GM12878 (cell line): ENCODE data around the gene KDM8. TPM values are rescaled to one million over a fixed set of nuclear protein-coding genes. Genes with fewer than 3 reads are reported as not detected.
A peak's percentile ranks its signal among the peaks of the same experiment; 100 is the strongest.

Experiments used
- ATAC-seq: fragments of 200-7000 bp; cut with Tn5 transposase; 3 replicates; pipeline ENCODE4 v1.9.1; 2020; ENCODE audit warnings: mild to moderate bottlenecking, moderate library complexity
- BruUV-seq: library from RNA; stranded (reverse); fragments of 400-500 nt; replicated peaks from 2 replicates; lab custom pipeline; 2021; lab: Mats Ljungman, UMichigan
- CTCF ChIA-PET: fragments of 300-600 bp; sonication (Branson Sonifier 250); formaldehyde crosslinking; extraction: SDS; loops from one replicate; lab custom pipeline; 2021; ENCODE audit warnings: inconsistent platforms; lab: Yijun Ruan, JAX
- POLR2A ChIA-PET: fragments of 350-600 bp; formaldehyde crosslinking; extraction: SDS; loops from one replicate; lab custom pipeline; 2021; ENCODE audit warnings: inconsistent platforms; lab: Charles Lee
- RAD21 ChIA-PET: fragments of 300-600 bp; sonication (Branson Sonifier 250); formaldehyde crosslinking; loops from one replicate; lab custom pipeline; 2023; ENCODE audit warnings: antibody characterized with exemption; ENCODE audit not compliant: unreplicated experiment; lab: Charles Lee
- SMC1A ChIA-PET: fragments of 300-600 bp; sonication (Branson Sonifier 250); formaldehyde crosslinking; loops from one replicate; lab custom pipeline; 2023; ENCODE audit not compliant: unreplicated experiment, uncharacterized antibody; lab: Charles Lee
- DNase-seq: peaks from one replicate; pipeline ENCODE4 v3.0.0-alpha.2; 2011; ENCODE audit warnings: low read depth, low spot score
- FAIRE-seq: peaks from 3 replicates; lab custom pipeline; 2011; peaks lifted over from hg19 to GRCh38; lab: Jason Lieb, UNC
- H2AFZ ChIP-seq: 2 replicates; pipeline ENCODE4 v1.6.0; 2011; ENCODE audit warnings: low read depth, low read length, control low read depth; ENCODE audit not compliant: control insufficient read depth
- H3K27ac ChIP-seq: 2 replicates; pipeline ENCODE4 v1.5.1; 2011; ENCODE audit warnings: control low read depth; ENCODE audit not compliant: control insufficient read depth, insufficient read depth
- H3K27me3 ChIP-seq, 2 experiments: replicated peaks in 1 of 2; 2 replicates each; pipeline versions ENCODE4 v1.6.0 to v1.6.1; 2011; ENCODE audit warnings: low read length in 1 of 2; ENCODE audit not compliant: control insufficient read depth in 2 of 2, insufficient read depth in 2 of 2
- H3K36me3 ChIP-seq, 2 experiments: 2 replicates each; pipeline ENCODE4 v1.5.1; 2011; ENCODE audit warnings: low read length in 1 of 2; ENCODE audit not compliant: control insufficient read depth in 2 of 2, insufficient read depth in 2 of 2
- H3K4me1 ChIP-seq: 2 replicates; pipeline ENCODE4 v1.6.1; 2011; ENCODE audit warnings: mild to moderate bottlenecking, low read length, moderate library complexity, mixed read lengths; ENCODE audit not compliant: control insufficient read depth, insufficient read depth
- H3K4me2 ChIP-seq: 2 replicates; pipeline ENCODE4 v1.6.0; 2011; ENCODE audit warnings: control low read depth; ENCODE audit not compliant: control insufficient read depth, insufficient read depth
- H3K4me3 ChIP-seq: fragments of 200-600 bp; sonication (generic); 2 replicates; pipeline ENCODE4 v1.5.1; 2016
- H3K79me2 ChIP-seq: 2 replicates; pipeline ENCODE4 v1.6.0; 2011; ENCODE audit warnings: low read length; ENCODE audit not compliant: control insufficient read depth, insufficient read depth
- H3K9ac ChIP-seq: 2 replicates; pipeline ENCODE4 v1.8.0; 2011; ENCODE audit warnings: low read length, control low read depth, mixed read lengths; ENCODE audit not compliant: control insufficient read depth, insufficient read depth
- H3K9me3 ChIP-seq: replicated peaks from 3 replicates; pipeline ENCODE4 v1.5.1; 2011; ENCODE audit warnings: mild to moderate bottlenecking, low read length; ENCODE audit not compliant: control insufficient read depth, insufficient read depth
- H4K20me1 ChIP-seq: 2 replicates; pipeline ENCODE4 v1.6.0; 2011; ENCODE audit not compliant: control insufficient read depth, insufficient read depth
- ATF7 ChIP-seq: fragments of 450-650 bp; IDR thresholded peaks from 2 replicates; pipeline ENCODE4 v1.6.1; 2016; ENCODE audit warnings: low read depth, mild to moderate bottlenecking
- BHLHE40 ChIP-seq, 2 experiments: fragments of 450-650 bp in 1 of 2; IDR thresholded peaks; 2 replicates each; pipeline ENCODE4 v1.6.1; 2011 to 2017; ENCODE audit warnings: low read depth in 2 of 2, borderline replicate concordance in 1 of 2, improper control_type of control experiment in 1 of 2, low read length in 1 of 2, mild to moderate bottlenecking in 1 of 2
- CBFB ChIP-seq: IDR thresholded peaks from 2 replicates; pipeline ENCODE4 v1.6.1; 2016; ENCODE audit warnings: antibody characterized with exemption, low read depth
- DPF2 ChIP-seq: fragments of 450-650 bp; IDR thresholded peaks from 2 replicates; pipeline ENCODE4 v1.6.1; 2017; ENCODE audit warnings: mild to moderate bottlenecking
- EED ChIP-seq: sonication (generic); IDR thresholded peaks from 2 replicates; pipeline ENCODE4 v1.6.1; 2016; ENCODE audit warnings: antibody characterized with exemption, low read depth
- ESRRA ChIP-seq: IDR thresholded peaks from 2 replicates; pipeline ENCODE4 v1.6.1; 2012; ENCODE audit warnings: mild to moderate bottlenecking, low read length, improper control_type of control experiment
- ETV6 ChIP-seq, 2 experiments: fragments of 450-650 bp in 1 of 2; IDR thresholded peaks in 1 of 2; conservative IDR thresholded peaks in 1 of 2; 2 replicates each; pipeline ENCODE4 v1.6.1; 2014; ENCODE audit warnings: antibody characterized with exemption in 1 of 2, borderline replicate concordance in 1 of 2, low read depth in 1 of 2, mild to moderate bottlenecking in 1 of 2, moderate library complexity in 1 of 2
- EZH2 ChIP-seq: IDR thresholded peaks from 2 replicates; pipeline ENCODE4 v1.6.1; 2012; ENCODE audit warnings: low read depth, mild to moderate bottlenecking, control low read depth, inconsistent platforms, low read length, borderline replicate concordance; ENCODE audit not compliant: control insufficient read depth
- IKZF2 ChIP-seq, 2 experiments: fragments of 450-650 bp; IDR thresholded peaks; 2 replicates each; pipeline ENCODE4 v1.6.1; 2017; ENCODE audit warnings: mild to moderate bottlenecking in 2 of 2, moderate library complexity in 2 of 2
- MEF2A ChIP-seq: IDR thresholded peaks from 2 replicates; pipeline ENCODE4 v1.6.1; 2011; ENCODE audit warnings: low read depth, mild to moderate bottlenecking, low read length, moderate library complexity; ENCODE audit not compliant: insufficient read depth
- MTA3 ChIP-seq: IDR thresholded peaks from 2 replicates; pipeline ENCODE4 v1.6.1; 2012; ENCODE audit warnings: low read length, inconsistent platforms, borderline replicate concordance
- MXI1 ChIP-seq: fragments of 150-350 bp; IDR thresholded peaks from 2 replicates; pipeline ENCODE4 v1.6.1; 2011; ENCODE audit warnings: low read depth, mild to moderate bottlenecking, inconsistent platforms, low read length, improper control_type of control experiment
- RELA ChIP-seq: fragments of 450-650 bp; IDR thresholded peaks from 2 replicates; pipeline ENCODE4 v1.8.0; 2014; ENCODE audit warnings: borderline replicate concordance; ENCODE audit not compliant: partially characterized antibody
- RELB ChIP-seq: fragments of 450-650 bp; IDR thresholded peaks from 2 replicates; pipeline ENCODE4 v1.6.1; 2017; ENCODE audit warnings: low read depth, mild to moderate bottlenecking, moderate library complexity
- RUNX3 ChIP-seq: IDR thresholded peaks from 2 replicates; pipeline ENCODE4 v1.6.1; 2012; ENCODE audit warnings: low read length, inconsistent platforms
- SP1 ChIP-seq: IDR thresholded peaks from one replicate; pipeline ENCODE4 v1.6.1; 2011; ENCODE audit warnings: low read depth, low read length
- TBL1XR1 ChIP-seq: IDR thresholded peaks from 2 replicates; pipeline ENCODE4 v1.6.1; 2012; ENCODE audit warnings: low read depth, low read length, improper control_type of control experiment
- TCF12 ChIP-seq: IDR thresholded peaks from 2 replicates; pipeline ENCODE4 v1.6.1; 2011; ENCODE audit warnings: low read depth, mild to moderate bottlenecking, low read length
- WGBS: methylation state at CpG from one replicate; pipeline ENCODE4 v1.1.6; 2016; ENCODE audit warnings: low lambda C conversion rate; ENCODE audit not compliant: insufficient replicate concordance, insufficient coverage; ENCODE audit errors: missing lambda C conversion rate; 5-methylcytosine and 5-hydroxymethylcytosine counted together
- in situ Hi-C: fragments of 300-500 bp; cut with MboI; formaldehyde crosslinking; loops from 9 replicates; pipeline ENCODE4 v1.14.3; 2018; ENCODE audit warnings: mixed read lengths
- intact Hi-C: fragments of 100-400 bp; cut with micrococcal nuclease; formaldehyde crosslinking; loops from one replicate; pipeline ENCODE4 v1.14.2; 2022; ENCODE audit not compliant: unreplicated experiment
- polyA plus RNA-seq, 11 experiments: library from polyadenylated mRNA; depleted of rRNA in 4 of 11; unstranded in 6 of 11; stranded (reverse) in 5 of 11; fragments of >200 nt; fragmentation: Nextera tagmentation in 4 of 11; fragmentation: Illumina TruSeq in 1 of 11; extraction: Ambion mirVana in 4 of 11; extraction: Trizol in 1 of 11; gene quantifications; 1 replicate in 1 of 11; 2 replicates in 10 of 11; pipeline versions ENCODE4 v1.2.1 to v1.2.3, GENCODE V29; 2011 to 2016; ENCODE audit warnings: inconsistent platforms in 2 of 11, missing spikeins in 2 of 11, low read depth in 1 of 11
- total RNA-seq, 4 experiments: library from RNA; depleted of rRNA in 3 of 4; stranded (reverse); fragments of >200 nt in 3 of 4; fragmentation: Illumina TruSeq in 1 of 4; extraction: Trizol in 1 of 4; gene quantifications; 2 replicates each; pipeline versions ENCODE4 v1.2.1 to v1.2.3, GENCODE V29; 2013 to 2021
- TF ChIP-seq, protein P1 (sequence below): fragments of 450-650 bp; IDR thresholded peaks from 2 replicates; pipeline ENCODE4 v1.6.1; 2017; ENCODE audit warnings: mild to moderate bottlenecking

Gene KDM8
- total and polyA plus RNA-seq, 10 of the 15 experiments (the other 5 are each of a cell fraction or from before 2014, with no cell fraction given): 0.79 to 8.9 (median 5.8) TPM

- Histone ChIP-seq H3K27ac (no peak overlapping the region; the same call in 1 of the 2 replicates), H3K79me2 (no peaks in the 10 kb centered on the region), H2AFZ (no peak overlapping the region), H3K9me3 (no peaks in the 10 kb centered on the region), H3K27me3 (no peaks in the 10 kb centered on the region), H3K4me2 (peak overlapping the region; percentile 53), H3K9ac (no peak overlapping the region; the same call in 1 of the 2 replicates), H3K4me3 (no peak overlapping the region), H4K20me1 (no peaks in the 10 kb centered on the region), H3K4me1 (peaks cover 48% of the 10 kb centered on the region), H3K36me3 (peaks cover 1 to 3% of the 10 kb centered on the region in 2 experiments)
- ChIA-PET CTCF (interaction anchor here (0.6 to 11.7 kb wide), 14 partner anchors 16 to 224 kb away, joined by 3 to 259 read pairs (median 4); no protein-coding TSS in a partner anchor), POLR2A (interaction anchor here (0.6 to 1.1 kb wide), 3 partner anchors 10 to 135 kb away, joined by 3 to 4 read pairs (median 4); no protein-coding TSS in a partner anchor), SMC1A (interaction anchor here (0.6 to 2.3 kb wide), 13 partner anchors 26 to 169 kb away, joined by 3 to 14 read pairs (median 4); partner anchors contain the start of gene KDM8), RAD21 (interaction anchor here (0.8 to 2.4 kb wide), 17 partner anchors 11 to 219 kb away, joined by 3 to 13 read pairs (median 5); partner anchors contain the start of gene KDM8)
- peak; percentile 66 for DNase-seq
- in situ Hi-C loops: loop anchor here (5.0 kb wide), 2 partner anchors 140 to 225 kb away; no protein-coding TSS in a partner anchor
- 44% methylated on average over 26 of the region's 26 CpGs for WGBS
- peak; percentile 13 for FAIRE-seq
- intact Hi-C loops: no loop called here
- no TSS peak for BruUV-seq
- peak; percentile 61 for ATAC-seq
- TF ChIP-seq ETV6 (conservative IDR thresholded peaks at IDR 0.05 in 1 of 2, IDR thresholded peaks at IDR 0.05 in 1 of 2; ENCODE audit: borderline replicate concordance in 1 of 2, low read depth in 1 of 2) (peak in 1 of 2 experiments; percentile 28; a peak in 1 of 4 replicates), EED (peak; percentile 73), RUNX3 (peak; percentile 90), MEF2A (0 out of 2 replicates have a peak, but pooled peaks have one; percentile 16), TBL1XR1 (0 out of 2 replicates have a peak, but pooled peaks have one; percentile 24), SP1 (peak; percentile 25), RELA (no peak), RELB (0 out of 2 replicates have a peak, but pooled peaks have one; percentile 43), TCF12 (peak; percentile 80; the same call in 1 of the 2 replicates), MXI1 (0 out of 2 replicates have a peak, but pooled peaks have one; percentile 41), ESRRA (no peak), MTA3 (peak; percentile 32; the same call in 1 of the 2 replicates), CBFB (peak; percentile 25; the same call in 1 of the 2 replicates), IKZF2 (IDR thresholded peaks at IDR 0.05) (peak; percentile 83 to 85), ATF7 (peak; percentile 35; the same call in 1 of the 2 replicates), EZH2 (no peak), DPF2 (0 out of 2 replicates have a peak, but pooled peaks have one; percentile 38), BHLHE40 (IDR thresholded peaks at IDR 0.05; ENCODE audit: borderline replicate concordance in 1 of 2, low read depth in 2 of 2, low read length in 1 of 2) (peak; percentile 68 to 76; a peak in 2 of 4 replicates)
- TF ChIP-seq, protein P1, sequence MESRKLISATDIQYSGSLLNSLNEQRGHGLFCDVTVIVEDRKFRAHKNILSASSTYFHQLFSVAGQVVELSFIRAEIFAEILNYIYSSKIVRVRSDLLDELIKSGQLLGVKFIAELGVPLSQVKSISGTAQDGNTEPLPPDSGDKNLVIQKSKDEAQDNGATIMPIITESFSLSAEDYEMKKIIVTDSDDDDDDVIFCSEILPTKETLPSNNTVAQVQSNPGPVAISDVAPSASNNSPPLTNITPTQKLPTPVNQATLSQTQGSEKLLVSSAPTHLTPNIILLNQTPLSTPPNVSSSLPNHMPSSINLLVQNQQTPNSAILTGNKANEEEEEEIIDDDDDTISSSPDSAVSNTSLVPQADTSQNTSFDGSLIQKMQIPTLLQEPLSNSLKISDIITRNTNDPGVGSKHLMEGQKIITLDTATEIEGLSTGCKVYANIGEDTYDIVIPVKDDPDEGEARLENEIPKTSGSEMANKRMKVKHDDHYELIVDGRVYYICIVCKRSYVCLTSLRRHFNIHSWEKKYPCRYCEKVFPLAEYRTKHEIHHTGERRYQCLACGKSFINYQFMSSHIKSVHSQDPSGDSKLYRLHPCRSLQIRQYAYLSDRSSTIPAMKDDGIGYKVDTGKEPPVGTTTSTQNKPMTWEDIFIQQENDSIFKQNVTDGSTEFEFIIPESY: no peak
These were observed 29.0 kb downstream of the KDM8 start for GRCh38 chr16:27232061-27232900.
